Brain microvascular endothelial cell (primary cell): Measurements from ENCODE around the gene BICDL1.
"Not testable (repeated sequence)": the region's sequence is repeated elsewhere in the genome, so short reads cannot be mapped to it uniquely, and the experiment has no call there.

ENCODE experiments used
- DNase-seq: peaks from one replicate; pipeline ENCODE4 v3.0.0-alpha.2; 2020
- H3K27ac ChIP-seq: fragments of 250-450 bp; sonication (Bioruptor Pico); 2 replicates; pipeline ENCODE4 v1.5.1; 2020; ENCODE audit warnings: mild to moderate bottlenecking, moderate library complexity
- H3K27me3 ChIP-seq: fragments of 250-450 bp; sonication (Bioruptor Pico); replicated peaks from 2 replicates; pipeline ENCODE4 v1.5.1; 2020; ENCODE audit warnings: mild to moderate bottlenecking
- H3K36me3 ChIP-seq: fragments of 250-450 bp; sonication (Bioruptor Pico); replicated peaks from 2 replicates; pipeline ENCODE4 v1.5.1; 2020; ENCODE audit warnings: mild to moderate bottlenecking
- H3K4me3 ChIP-seq: 2 replicates; pipeline ENCODE4 v1.5.1; 2011; ENCODE audit warnings: low read depth, mild to moderate bottlenecking, control low read depth, low read length, moderate library complexity
- CTCF ChIP-seq: IDR thresholded peaks from 2 replicates; pipeline ENCODE4 v1.5.1; 2011; ENCODE audit warnings: low read depth, mild to moderate bottlenecking, moderate library complexity, low read length, control low read depth, inconsistent platforms; ENCODE audit errors: missing control alignments
- in situ Hi-C: cut with HindIII; loops from 2 replicates; pipeline ENCODE4 v1.10.0; 2017; ENCODE audit warnings: low sequenced_read_pairs, low pct_ligation_motif_present

The BICDL1 gene

GRCh38 chr12:120039711-120040110 is 50.7 kb downstream of the BICDL1 start:
- TF ChIP-seq CTCF = no peak
- H3K27me3 ChIP-seq = no peaks in the 10 kb centered on the region
- no peak for DNase-seq
- no peak overlapping the region for H3K27ac ChIP-seq
- H3K36me3 ChIP-seq = no peaks in the 10 kb centered on the region
- in situ Hi-C loops = no loop called here
- no peak overlapping the region for H3K4me3 ChIP-seq

- no peak for DNase-seq
- H3K4me3 ChIP-seq = no peak overlapping the region
- in situ Hi-C loops = no loop called here
- H3K27me3 ChIP-seq = no peaks in the 10 kb centered on the region
- H3K36me3 ChIP-seq = no peaks in the 10 kb centered on the region
- no peak for TF ChIP-seq CTCF
- H3K27ac ChIP-seq = no peak overlapping the region
These were observed 52.6 kb downstream of the BICDL1 start for GRCh38 chr12:120041386-120042231.

GRCh38 chr12:120045367-120045766 is 56.3 kb downstream of the BICDL1 start:
- H3K27ac ChIP-seq, H3K27me3 ChIP-seq, in situ Hi-C loops, H3K4me3 ChIP-seq, H3K36me3 ChIP-seq, DNase-seq: not testable (repeated sequence)

GRCh38 chr12:120047072-120047471 is 58.0 kb downstream of the BICDL1 start:
- H3K27me3 ChIP-seq = no peaks in the 10 kb centered on the region
- no peaks in the 10 kb centered on the region for H3K36me3 ChIP-seq
- no peak overlapping the region for H3K27ac ChIP-seq
- TF ChIP-seq CTCF = no peak
- DNase-seq = no peak
- in situ Hi-C loops = no loop called here
- no peak overlapping the region for H3K4me3 ChIP-seq

- no peak overlapping the region for H3K4me3 ChIP-seq
- H3K27ac ChIP-seq = no peak overlapping the region
- no peak for TF ChIP-seq CTCF
- DNase-seq = no peak
- no peaks in the 10 kb centered on the region for H3K36me3 ChIP-seq
- in situ Hi-C loops = no loop called here
- H3K27me3 ChIP-seq = no peaks in the 10 kb centered on the region
These were observed 59.2 kb downstream of the BICDL1 start for GRCh38 chr12:120048263-120048662.

DNA sequence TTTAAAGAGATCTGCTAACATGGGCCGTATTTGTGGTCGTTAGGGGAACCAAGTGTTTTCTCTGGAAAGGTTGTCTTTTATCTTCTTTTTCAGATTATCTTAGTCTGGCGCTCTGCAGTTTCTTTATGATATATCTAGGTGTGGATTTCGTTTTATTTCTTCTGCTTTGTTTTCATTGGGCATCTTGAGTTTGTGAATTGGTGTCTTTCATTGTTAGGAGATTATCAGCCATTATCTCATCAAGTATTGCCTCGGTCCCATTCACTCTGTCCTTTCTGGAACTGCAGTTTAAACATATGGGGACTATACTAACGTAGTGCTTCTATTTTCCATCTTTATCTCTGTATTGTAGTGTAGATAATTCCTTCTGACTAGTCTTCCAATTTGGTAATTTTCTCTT is 60.4 kb downstream of the BICDL1 start:
- Histone ChIP-seq H3K4me3 (no peak overlapping the region), H3K27ac (no peak overlapping the region), H3K27me3 (no peaks in the 10 kb centered on the region), H3K36me3 (no peaks in the 10 kb centered on the region)
- TF ChIP-seq CTCF = no peak
- no peak for DNase-seq
- in situ Hi-C loops = no loop called here
